GM23338 (cell line): Measurements from ENCODE around the gene CETP. TPM values are rescaled to one million over a fixed set of nuclear protein-coding genes. Genes with fewer than 3 reads are reported as not detected.

ENCODE experiments used
- ATAC-seq: fragments of 200-7000 bp; cut with Tn5 transposase; 3 replicates; pipeline ENCODE4 v1.9.1; 2020
- DNase-seq: peaks from one replicate; pipeline ENCODE4 v3.0.0-alpha.2; 2015; ENCODE audit warnings: low spot score
- H2AFZ ChIP-seq: fragments of 200-600 bp; sonication (generic); 2 replicates; pipeline ENCODE4 v1.8.0; 2016; ENCODE audit warnings: antibody characterized with exemption, mild to moderate bottlenecking, moderate library complexity
- H3F3A ChIP-seq: fragments of 200-600 bp; sonication (generic); replicated peaks from 2 replicates; pipeline ENCODE4 v1.8.0; 2017; ENCODE audit warnings: antibody characterized with exemption, mixed run types, low read depth
- H3K27ac ChIP-seq: fragments of 200-600 bp; sonication (generic); 2 replicates; pipeline ENCODE4 v1.6.1; 2016; ENCODE audit warnings: low read depth
- H3K27me3 ChIP-seq: fragments of 200-600 bp; sonication (generic); 2 replicates; pipeline ENCODE4 v1.8.0; 2016; ENCODE audit warnings: mild to moderate bottlenecking, mixed run types, moderate library complexity; ENCODE audit not compliant: insufficient read depth
- H3K36me3 ChIP-seq: fragments of 200-600 bp; sonication (generic); 2 replicates; pipeline ENCODE4 v1.8.0; 2016; ENCODE audit warnings: mild to moderate bottlenecking; ENCODE audit not compliant: insufficient read depth
- H3K4me1 ChIP-seq: fragments of 200-600 bp; sonication (generic); 2 replicates; pipeline ENCODE4 v1.8.0; 2016; ENCODE audit warnings: mild to moderate bottlenecking, moderate library complexity; ENCODE audit not compliant: insufficient read depth
- H3K4me2 ChIP-seq: fragments of 200-600 bp; sonication (generic); 2 replicates; pipeline ENCODE4 v1.7.1; 2017; ENCODE audit warnings: mixed run types
- H3K4me3 ChIP-seq: fragments of 200-600 bp; sonication (generic); 2 replicates; pipeline ENCODE4 v1.6.1; 2016; ENCODE audit warnings: mixed run types
- H3K79me2 ChIP-seq: fragments of 200-600 bp; sonication (generic); replicated peaks from 2 replicates; pipeline ENCODE4 v1.8.0; 2017; ENCODE audit warnings: mild to moderate bottlenecking; ENCODE audit not compliant: insufficient read depth
- H3K9me2 ChIP-seq: fragments of 200-600 bp; sonication (generic); 2 replicates; pipeline ENCODE4 v1.8.0; 2017; ENCODE audit not compliant: insufficient read depth
- H4K20me1 ChIP-seq: fragments of 200-600 bp; sonication (generic); replicated peaks from 2 replicates; pipeline ENCODE4 v1.8.0; 2017; ENCODE audit warnings: mild to moderate bottlenecking; ENCODE audit not compliant: insufficient read depth
- H3K27ac Mint-ChIP-seq: 2 replicates; pipeline ENCODE4 v1.8.0; 2020; ENCODE audit warnings: inconsistent platforms, mild to moderate bottlenecking, moderate library complexity, mixed read lengths
- H3K27me3 Mint-ChIP-seq: 3 replicates; pipeline ENCODE4 v1.8.0; 2022; ENCODE audit warnings: low read depth, mild to moderate bottlenecking, moderate library complexity, mixed read lengths, inconsistent platforms; ENCODE audit not compliant: insufficient read depth, poor library complexity
- H3K36me3 Mint-ChIP-seq: 3 replicates; pipeline ENCODE4 v1.8.0; 2021; ENCODE audit warnings: low read depth, mild to moderate bottlenecking, inconsistent platforms, moderate library complexity, mixed read lengths
- H3K4me1 Mint-ChIP-seq: 3 replicates; pipeline ENCODE4 v1.8.0; 2020; ENCODE audit warnings: mild to moderate bottlenecking, inconsistent platforms, mixed read lengths
- H3K4me3 Mint-ChIP-seq: 3 replicates; pipeline ENCODE4 v1.8.0; 2021; ENCODE audit warnings: moderate library complexity, mild to moderate bottlenecking, inconsistent platforms, mixed read lengths
- H3K9me3 Mint-ChIP-seq: 3 replicates; pipeline ENCODE4 v1.8.0; 2020; ENCODE audit warnings: moderate library complexity, mild to moderate bottlenecking, inconsistent platforms, mixed read lengths
- ETS1 ChIP-seq: IDR thresholded peaks from 2 replicates; pipeline ENCODE4 v1.6.1; 2016; ENCODE audit warnings: antibody characterized with exemption
- EZH2 ChIP-seq: fragments of 200-600 bp; sonication (generic); IDR thresholded peaks from one replicate; pipeline ENCODE4 v1.8.0; 2017; ENCODE audit warnings: antibody characterized with exemption, mild to moderate bottlenecking, low read depth; ENCODE audit not compliant: unreplicated experiment
- JUNB ChIP-seq: IDR thresholded peaks from one replicate; pipeline ENCODE4 v1.6.1; 2016; ENCODE audit warnings: antibody characterized with exemption; ENCODE audit not compliant: unreplicated experiment
- NANOG ChIP-seq: IDR thresholded peaks from 2 replicates; pipeline ENCODE4 v1.6.1; 2016; ENCODE audit warnings: antibody characterized with exemption, borderline replicate concordance
- POLR2AphosphoS5 ChIP-seq: IDR thresholded peaks from 2 replicates; pipeline ENCODE4 v1.6.1; 2016; ENCODE audit warnings: antibody characterized with exemption, low read depth
- ZNF114 ChIP-seq: fragments of 250-450 bp; sonication (Bioruptor Pico); IDR thresholded peaks from 2 replicates; pipeline ENCODE4 v1.5.0; 2020; ENCODE audit warnings: mild to moderate bottlenecking, moderate library complexity
- ZNF331 ChIP-seq: fragments of 250-450 bp; sonication (Bioruptor Pico); IDR thresholded peaks from 2 replicates; pipeline ENCODE4 v1.5.0; 2020; ENCODE audit warnings: low read depth, mild to moderate bottlenecking, moderate library complexity
- polyA plus RNA-seq: library from polyadenylated mRNA; unstranded; fragments of >200 nt; fragmentation: Nextera tagmentation; extraction: Ambion mirVana; gene quantifications from 2 replicates; pipeline ENCODE4 v1.2.1, GENCODE V29; 2016
- total RNA-seq: library from RNA; depleted of rRNA; stranded (reverse); fragments of >200 nt; shearing (Covaris generic); gene quantifications from 2 replicates; pipeline ENCODE4 v1.2.3, GENCODE V29; 2014
- TF ChIP-seq, protein P1 (sequence below), 2 experiments: fragments of 200-600 bp in 1 of 2; sonication (generic) in 1 of 2; conservative IDR thresholded peaks; 2 replicates each; pipeline versions ENCODE4 v1.5.1 to v1.6.1; 2016 to 2017; ENCODE audit warnings: antibody characterized with exemption in 2 of 2, low read depth in 2 of 2, mild to moderate bottlenecking in 2 of 2, moderate library complexity in 1 of 2

CETP gene
- total and polyA plus RNA-seq, 2 experiments from 2014 or later, result not detected

DNA sequence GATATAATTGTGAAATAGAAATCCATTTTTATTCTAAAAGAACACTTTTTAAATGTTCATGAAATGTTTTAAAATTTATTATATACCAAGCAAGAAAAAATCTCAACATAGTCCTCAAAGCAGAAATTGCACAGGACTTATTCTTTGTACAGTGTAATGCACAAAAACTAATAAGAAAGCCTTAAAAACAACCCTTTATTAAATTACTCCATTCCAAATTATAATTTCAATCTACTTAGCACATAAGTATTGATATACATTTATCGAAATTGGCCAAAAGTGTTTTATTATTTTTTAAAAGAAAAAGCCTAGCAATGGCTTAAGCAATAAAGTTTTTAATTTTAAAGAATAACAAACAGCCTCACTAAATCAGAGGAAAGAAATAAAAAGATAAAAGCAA lies 46.7 kb downstream of the CETP start (continued):
- no peak for TF ChIP-seq ETS1

DNA sequence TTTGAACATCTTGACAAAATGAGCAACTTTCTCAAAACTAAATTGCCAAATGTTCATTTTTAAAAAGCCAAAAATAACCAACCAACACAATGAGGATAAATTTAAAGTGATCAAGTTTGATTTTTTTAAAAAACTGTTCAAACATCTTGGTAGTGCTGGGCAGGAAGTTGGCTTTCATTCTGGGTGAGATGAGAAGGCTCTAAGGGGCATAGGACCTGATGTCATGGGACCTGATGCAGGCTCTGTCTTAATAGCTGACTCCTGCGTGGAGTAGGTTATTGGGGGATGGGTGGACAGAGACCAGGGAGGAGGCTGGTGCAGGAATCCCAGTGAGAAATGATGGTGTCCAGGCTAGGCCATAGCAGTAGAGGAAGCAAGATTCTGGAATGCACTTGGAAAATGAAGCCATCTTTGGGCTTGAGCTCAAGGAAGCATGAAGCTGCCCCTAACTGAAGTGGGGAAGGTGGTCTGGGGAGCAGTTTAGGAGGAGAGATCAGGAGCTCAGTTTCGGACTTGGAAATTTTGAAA lies 48.0 kb downstream of the CETP start:
- no peaks in the 10 kb centered on the region for H3K9me3 Mint-ChIP-seq
- H3K27me3 Mint-ChIP-seq, result peaks cover 3% of the 10 kb centered on the region
- TF ChIP-seq, protein P1, sequence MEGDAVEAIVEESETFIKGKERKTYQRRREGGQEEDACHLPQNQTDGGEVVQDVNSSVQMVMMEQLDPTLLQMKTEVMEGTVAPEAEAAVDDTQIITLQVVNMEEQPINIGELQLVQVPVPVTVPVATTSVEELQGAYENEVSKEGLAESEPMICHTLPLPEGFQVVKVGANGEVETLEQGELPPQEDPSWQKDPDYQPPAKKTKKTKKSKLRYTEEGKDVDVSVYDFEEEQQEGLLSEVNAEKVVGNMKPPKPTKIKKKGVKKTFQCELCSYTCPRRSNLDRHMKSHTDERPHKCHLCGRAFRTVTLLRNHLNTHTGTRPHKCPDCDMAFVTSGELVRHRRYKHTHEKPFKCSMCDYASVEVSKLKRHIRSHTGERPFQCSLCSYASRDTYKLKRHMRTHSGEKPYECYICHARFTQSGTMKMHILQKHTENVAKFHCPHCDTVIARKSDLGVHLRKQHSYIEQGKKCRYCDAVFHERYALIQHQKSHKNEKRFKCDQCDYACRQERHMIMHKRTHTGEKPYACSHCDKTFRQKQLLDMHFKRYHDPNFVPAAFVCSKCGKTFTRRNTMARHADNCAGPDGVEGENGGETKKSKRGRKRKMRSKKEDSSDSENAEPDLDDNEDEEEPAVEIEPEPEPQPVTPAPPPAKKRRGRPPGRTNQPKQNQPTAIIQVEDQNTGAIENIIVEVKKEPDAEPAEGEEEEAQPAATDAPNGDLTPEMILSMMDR (conservative IDR thresholded peaks at IDR 0.05; ENCODE audit: low read depth in 2 of 2), result no peak
- ATAC-seq, result no peak
- Histone ChIP-seq H2AFZ (no peak overlapping the region), H3K4me3 (no peak overlapping the region), H3K79me2 (no peaks in the 10 kb centered on the region), H3K9me2 (no peaks in the 10 kb centered on the region), H3K36me3 (no peaks in the 10 kb centered on the region), H3K27ac (no peak overlapping the region), H3K27me3 (no peaks in the 10 kb centered on the region), H3K4me2 (no peak overlapping the region), H3F3A (no peaks in the 10 kb centered on the region), H3K4me1 (peaks cover 5% of the 10 kb centered on the region), H4K20me1 (no peaks in the 10 kb centered on the region)
- H3K4me1 Mint-ChIP-seq, result peaks cover 16% of the 10 kb centered on the region
- no peak for DNase-seq
- no peak overlapping the region for H3K27ac Mint-ChIP-seq
- no peaks in the 10 kb centered on the region for H3K36me3 Mint-ChIP-seq
- no peak overlapping the region for H3K4me3 Mint-ChIP-seq

GRCh38 chr16:57012353-57012752 lies 50.6 kb downstream of the CETP start:
- DNase-seq, result peak; percentile 45

More at GRCh38 chr16:57012353-57012752, 50.6 kb downstream of the CETP start:
- no peaks in the 10 kb centered on the region for H3F3A ChIP-seq
- H3K4me1 ChIP-seq, result peaks cover 5% of the 10 kb centered on the region; the same call in 1 of the 2 replicates
- Mint-ChIP-seq H3K27me3 (peaks cover 3% of the 10 kb centered on the region), H3K27ac (no peak overlapping the region), H3K9me3 (no peaks in the 10 kb centered on the region), H3K4me1 (peaks cover 10% of the 10 kb centered on the region; the same call in 2 of the 3 replicates), H3K4me3 (no peak overlapping the region), H3K36me3 (no peaks in the 10 kb centered on the region)
- H3K9me2 ChIP-seq, result no peaks in the 10 kb centered on the region
- H3K36me3 ChIP-seq, result no peaks in the 10 kb centered on the region
- ATAC-seq, result peak; percentile 75
- no peak for TF ChIP-seq NANOG
- no peak for TF ChIP-seq ZNF114 (CRISPR knock-in tag)
- TF ChIP-seq ETS1, result no peak
- TF ChIP-seq, protein P1 (conservative IDR thresholded peaks at IDR 0.05; ENCODE audit: low read depth in 2 of 2), result peak; percentile 15 to 33; a peak in 3 of 4 replicates
- TF ChIP-seq ZNF331 (CRISPR knock-in tag), result no peak
- TF ChIP-seq JUNB, result no peak
- no peak for TF ChIP-seq EZH2
- no peak for TF ChIP-seq POLR2AphosphoS5
- H3K4me3 ChIP-seq, result no peak overlapping the region
- no peaks in the 10 kb centered on the region for H3K27me3 ChIP-seq
- no peak overlapping the region for H3K4me2 ChIP-seq
- no peak overlapping the region for H3K27ac ChIP-seq
- no peaks in the 10 kb centered on the region for H4K20me1 ChIP-seq
- no peak overlapping the region for H2AFZ ChIP-seq
- H3K79me2 ChIP-seq, result no peaks in the 10 kb centered on the region
